GM12892 (cell line): ENCODE data around the gene ELL.

Experiments
- DNase-seq: peaks from one replicate; pipeline ENCODE4 v3.0.0; 2011; ENCODE audit not compliant: insufficient read length
- FAIRE-seq: peaks from 2 replicates; lab custom pipeline; 2011; peaks lifted over from hg19 to GRCh38; lab: Jason Lieb, UNC
- POLR2A ChIP-seq: IDR thresholded peaks from 2 replicates; pipeline ENCODE4 v1.6.1; 2011; ENCODE audit warnings: low read depth, low read length, control low read depth
- POLR2AphosphoS5 ChIP-seq: IDR thresholded peaks from 2 replicates; pipeline ENCODE4 v1.6.1; 2011; ENCODE audit warnings: low read depth, low read length, control low read depth
- TAF1 ChIP-seq: IDR thresholded peaks from 2 replicates; pipeline ENCODE4 v1.6.1; 2011; ENCODE audit warnings: low read depth, mild to moderate bottlenecking, control low read depth, low read length, borderline replicate concordance

Gene ELL

DNA sequence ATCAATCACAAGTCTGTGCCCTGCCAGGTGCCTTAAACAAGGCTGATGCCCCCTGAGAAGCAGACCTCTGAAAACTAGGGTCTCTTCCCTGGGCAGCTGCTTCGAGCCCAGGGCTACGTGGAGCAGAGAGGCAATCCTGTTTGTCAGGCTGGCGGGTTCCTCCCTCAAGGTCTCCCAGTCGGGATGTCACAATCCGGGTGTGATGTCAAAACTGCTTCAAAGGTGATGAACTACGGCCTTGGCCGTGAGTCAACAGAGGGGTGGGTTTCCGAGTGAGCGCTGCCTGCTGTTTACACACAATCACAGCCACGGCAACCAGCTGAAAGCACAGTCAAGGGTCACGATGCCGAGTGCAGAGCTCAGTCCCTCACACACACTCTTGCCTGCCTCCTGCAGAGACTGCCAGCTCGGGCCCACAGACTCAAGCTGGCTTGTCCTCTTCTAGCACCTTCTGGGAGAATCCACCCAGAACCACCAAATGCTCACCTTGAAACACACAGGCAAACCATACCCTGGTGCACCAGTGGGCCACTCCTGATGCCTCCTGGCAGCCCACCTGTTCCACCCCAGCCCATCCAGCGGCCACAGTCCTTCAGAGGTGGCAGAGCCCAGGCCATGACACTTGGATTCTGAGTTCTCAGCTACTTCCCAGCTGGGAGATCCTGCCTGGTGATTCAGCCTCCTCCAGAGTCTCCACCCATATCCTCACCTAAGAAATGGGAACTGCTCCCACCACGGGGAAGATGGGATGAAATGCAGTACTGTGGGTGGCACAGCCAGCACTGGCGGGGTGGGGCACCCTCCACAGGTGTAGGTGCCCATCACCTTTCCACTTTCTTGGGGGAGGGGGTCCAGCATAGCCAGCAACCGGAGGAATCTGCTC is 6.8 kb downstream of the ELL start:
- FAIRE-seq (no peak), DNase-seq (no peak)
- TF ChIP-seq TAF1: no peak
- no peak for TF ChIP-seq POLR2AphosphoS5
- TF ChIP-seq POLR2A: no peak

DNA sequence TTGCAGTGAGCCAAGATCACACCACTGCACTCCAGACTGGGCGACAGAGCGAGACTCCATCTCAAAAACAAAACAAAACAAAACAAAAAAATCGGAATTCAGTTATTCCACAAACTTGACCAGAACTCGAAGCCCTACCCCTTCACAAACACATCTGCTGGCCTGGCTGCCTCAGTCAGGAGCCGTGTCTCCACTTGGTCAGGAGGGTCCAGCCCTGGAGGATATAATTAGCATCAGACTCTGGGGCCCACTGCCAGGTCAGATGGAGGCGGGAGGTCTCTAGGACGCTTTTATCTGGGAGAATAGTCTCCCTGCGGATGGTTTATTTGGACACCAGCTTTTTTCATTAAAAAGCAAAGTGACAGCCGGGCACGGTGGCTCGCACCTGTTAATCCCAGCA is 8.0 kb downstream of the ELL start:
- no peak for TF ChIP-seq TAF1
- no peak for TF ChIP-seq POLR2AphosphoS5
- TF ChIP-seq POLR2A: no peak
- no peak for FAIRE-seq
- DNase-seq: no peak

DNA sequence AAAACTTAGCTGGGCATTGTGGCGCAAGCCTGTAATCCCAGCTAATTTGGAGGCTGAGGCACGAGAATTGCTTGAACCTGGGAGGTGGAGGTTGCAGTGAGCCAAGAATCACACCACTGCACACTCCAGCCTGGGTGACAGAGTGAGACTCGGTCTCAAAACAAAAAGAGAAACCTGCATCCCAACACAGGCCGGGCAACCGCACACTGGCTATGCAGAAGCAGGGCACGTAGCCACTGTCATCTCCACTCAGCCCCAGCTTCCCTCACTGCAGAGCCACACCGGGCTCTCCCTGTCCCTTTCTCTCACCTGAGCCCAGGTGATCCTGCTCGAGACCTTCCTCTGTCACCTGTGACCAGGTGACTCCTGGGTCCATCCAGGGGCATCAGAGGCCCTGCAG is 11.7 kb downstream of the ELL start:
- no peak for DNase-seq
- no peak for TF ChIP-seq TAF1
- TF ChIP-seq POLR2AphosphoS5: no peak
- TF ChIP-seq POLR2A: no peak
- no peak for FAIRE-seq

DNA sequence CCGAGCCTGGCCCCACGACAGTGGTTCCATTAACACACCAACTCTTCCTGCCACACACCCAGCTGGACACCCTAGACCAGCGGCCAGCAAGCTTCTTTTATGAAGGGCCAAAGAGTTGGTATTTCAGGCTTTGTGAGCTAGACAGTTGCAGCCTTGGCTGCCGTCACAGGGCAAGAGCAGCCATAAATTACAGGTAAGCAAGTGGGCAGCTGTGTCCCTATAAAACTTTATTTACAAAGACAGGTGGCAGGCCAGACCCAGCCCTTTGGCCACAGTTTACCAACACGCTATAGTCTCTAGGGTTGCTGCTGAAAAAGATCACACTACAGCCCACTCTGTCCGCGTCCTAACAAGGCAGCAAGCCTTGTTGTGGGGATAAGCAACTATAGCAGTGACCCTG is 13.3 kb downstream of the ELL start:
- FAIRE-seq: no peak
- DNase-seq: no peak
- TF ChIP-seq POLR2AphosphoS5 (no peak), POLR2A (no peak), TAF1 (no peak)

DNA sequence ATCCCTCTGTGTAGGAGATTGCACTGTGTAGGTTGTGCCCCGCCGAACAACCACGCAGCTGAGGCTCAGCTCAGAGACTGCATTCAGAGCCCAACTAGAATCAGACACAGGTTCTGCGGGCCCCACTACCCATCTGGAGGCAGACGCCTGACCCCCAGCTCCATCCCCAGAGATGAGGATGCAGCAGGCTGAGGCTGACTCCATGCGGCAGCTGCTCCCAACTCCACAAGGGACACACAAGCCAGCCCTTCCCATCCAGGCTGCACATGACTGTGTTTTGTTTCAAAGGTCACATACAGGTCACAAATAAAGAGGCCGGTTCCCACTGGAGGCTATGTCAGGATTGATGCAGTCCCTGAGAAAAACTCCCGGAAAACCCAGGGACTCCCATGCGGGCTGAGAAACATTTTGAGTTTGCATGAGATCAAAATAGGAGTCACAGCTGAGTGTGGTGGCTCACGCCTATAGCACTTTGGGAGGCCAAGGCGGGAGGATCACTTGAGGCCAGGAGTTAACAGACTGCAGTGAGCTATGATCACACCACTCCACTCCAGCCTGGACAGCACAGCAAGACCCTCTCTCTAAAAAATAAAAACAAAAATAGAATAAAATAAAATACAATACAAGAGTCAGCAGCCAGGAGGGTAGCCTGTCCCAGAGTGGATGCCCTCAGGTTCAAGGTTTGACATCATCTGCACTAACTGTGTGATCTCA is 14.0 kb downstream of the ELL start:
- no peak for FAIRE-seq
- no peak for TF ChIP-seq POLR2A
- TF ChIP-seq TAF1: no peak
- no peak for TF ChIP-seq POLR2AphosphoS5

DNA sequence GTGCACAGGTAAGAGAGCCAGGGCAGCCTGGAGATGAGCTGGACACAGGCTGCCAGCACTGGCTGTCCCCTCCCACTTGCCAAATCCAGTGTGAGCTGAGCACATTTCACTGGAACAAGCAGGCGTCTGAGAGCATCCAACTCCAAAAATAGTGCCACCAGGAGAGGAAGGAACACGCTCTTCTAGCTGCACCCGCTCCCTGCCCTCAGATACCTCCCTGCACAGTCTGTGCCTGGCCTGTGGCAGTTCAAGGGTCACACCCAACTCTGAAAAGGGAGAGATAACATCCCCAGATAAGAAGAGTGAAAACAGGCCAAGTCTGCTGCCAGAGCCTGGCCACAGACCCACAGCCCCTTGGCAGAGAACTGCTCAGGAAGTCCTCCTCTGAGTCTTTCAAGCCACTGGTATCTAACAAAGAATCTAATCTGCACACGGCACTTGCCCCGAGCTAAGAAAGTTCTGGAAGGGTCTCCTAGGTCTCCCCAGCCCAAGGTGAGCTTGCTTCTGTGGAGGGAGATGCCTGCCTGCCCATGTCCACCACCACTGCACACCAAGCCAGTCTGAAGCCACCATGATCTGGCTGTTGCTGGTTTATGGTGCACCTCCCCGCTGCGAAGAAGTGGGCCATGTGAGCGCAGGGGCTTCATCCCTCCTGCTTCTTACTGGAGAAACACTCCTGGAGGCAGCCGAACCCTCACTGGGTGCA is 14.7 kb downstream of the ELL start:
- DNase-seq (no peak), FAIRE-seq (no peak)
- TF ChIP-seq POLR2A: no peak

More for the DNA sequence above, 14.0 kb downstream of the ELL start:
- no peak for DNase-seq

DNA sequence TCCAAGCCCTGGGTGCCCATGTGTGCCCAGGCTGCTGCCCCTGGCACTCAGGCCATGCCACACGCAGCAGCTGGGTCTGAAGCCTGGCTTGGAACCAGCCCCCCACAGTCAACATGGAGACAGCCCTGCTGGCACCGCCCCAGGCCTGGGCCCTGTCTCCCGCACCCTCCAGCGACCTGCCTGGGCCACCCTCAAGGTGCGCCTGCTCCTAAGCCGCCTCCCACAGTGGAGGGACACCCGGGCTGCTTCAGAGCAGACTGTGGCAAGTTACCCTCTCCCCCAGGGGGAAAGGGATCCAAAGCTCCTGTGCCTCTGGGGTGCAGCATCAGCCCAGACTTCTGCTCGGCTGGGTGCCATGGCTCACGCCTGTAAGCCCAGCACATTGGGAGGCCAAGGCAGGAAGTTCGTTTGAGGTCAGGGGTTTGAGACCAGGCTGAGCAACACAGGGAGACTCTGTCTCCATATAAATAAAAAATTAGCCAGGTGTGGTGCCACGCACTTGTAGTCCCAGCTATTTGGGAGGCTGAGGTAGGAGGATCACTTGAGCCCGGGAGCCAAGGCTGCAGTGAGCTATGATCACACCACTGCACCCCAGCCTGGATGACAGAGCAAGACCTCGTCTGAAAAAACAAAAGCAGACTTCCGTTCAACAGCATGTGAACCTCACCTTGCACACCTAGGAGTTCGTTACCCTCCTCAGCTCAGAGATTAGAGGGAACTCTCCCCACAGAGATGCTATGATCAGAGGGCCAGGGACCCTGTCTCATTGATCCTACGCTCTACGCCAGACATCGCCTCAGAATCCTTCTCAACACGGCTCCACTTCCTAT is 15.6 kb downstream of the ELL start:
- FAIRE-seq: no peak
- TF ChIP-seq POLR2AphosphoS5: no peak
- no peak for TF ChIP-seq POLR2A
- TF ChIP-seq TAF1: no peak
- no peak for DNase-seq

DNA sequence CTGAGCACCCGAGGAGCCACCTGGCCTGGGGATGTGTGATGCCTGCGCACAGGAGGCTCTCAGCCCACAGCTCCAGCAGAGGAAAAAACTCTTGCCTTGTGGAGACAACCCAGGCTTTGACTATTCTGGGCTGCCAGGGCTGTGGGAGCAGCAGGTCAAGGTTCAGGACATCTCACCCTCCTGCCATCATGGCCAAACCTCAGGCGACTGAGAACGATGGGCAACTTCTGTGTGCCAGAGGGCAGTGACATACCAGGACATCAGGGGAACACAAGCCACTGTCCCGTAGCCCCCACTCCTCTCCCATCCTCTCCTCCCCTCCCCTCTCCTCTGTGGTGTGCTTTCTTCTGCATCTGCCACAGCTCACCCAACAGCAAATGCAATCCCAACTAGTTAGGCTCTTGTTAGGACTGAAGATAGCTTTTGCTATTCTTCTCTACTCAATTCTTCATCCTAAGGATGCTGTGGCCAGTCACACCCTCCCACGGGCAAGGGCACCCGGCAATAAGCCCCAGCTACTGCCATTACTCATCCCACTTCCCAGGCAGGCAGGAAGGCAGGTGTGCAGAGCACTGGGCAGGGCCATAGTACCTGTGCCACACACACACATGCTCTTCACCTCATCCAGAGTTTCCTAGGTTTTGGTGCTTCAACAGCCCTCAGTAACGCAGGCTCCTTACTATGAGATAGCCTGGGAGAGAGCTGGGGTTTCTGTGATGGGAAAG is 16.8 kb downstream of the ELL start:
- DNase-seq: no peak
- no peak for TF ChIP-seq TAF1
- no peak for TF ChIP-seq POLR2A
- no peak for TF ChIP-seq POLR2AphosphoS5
- FAIRE-seq: no peak

DNA sequence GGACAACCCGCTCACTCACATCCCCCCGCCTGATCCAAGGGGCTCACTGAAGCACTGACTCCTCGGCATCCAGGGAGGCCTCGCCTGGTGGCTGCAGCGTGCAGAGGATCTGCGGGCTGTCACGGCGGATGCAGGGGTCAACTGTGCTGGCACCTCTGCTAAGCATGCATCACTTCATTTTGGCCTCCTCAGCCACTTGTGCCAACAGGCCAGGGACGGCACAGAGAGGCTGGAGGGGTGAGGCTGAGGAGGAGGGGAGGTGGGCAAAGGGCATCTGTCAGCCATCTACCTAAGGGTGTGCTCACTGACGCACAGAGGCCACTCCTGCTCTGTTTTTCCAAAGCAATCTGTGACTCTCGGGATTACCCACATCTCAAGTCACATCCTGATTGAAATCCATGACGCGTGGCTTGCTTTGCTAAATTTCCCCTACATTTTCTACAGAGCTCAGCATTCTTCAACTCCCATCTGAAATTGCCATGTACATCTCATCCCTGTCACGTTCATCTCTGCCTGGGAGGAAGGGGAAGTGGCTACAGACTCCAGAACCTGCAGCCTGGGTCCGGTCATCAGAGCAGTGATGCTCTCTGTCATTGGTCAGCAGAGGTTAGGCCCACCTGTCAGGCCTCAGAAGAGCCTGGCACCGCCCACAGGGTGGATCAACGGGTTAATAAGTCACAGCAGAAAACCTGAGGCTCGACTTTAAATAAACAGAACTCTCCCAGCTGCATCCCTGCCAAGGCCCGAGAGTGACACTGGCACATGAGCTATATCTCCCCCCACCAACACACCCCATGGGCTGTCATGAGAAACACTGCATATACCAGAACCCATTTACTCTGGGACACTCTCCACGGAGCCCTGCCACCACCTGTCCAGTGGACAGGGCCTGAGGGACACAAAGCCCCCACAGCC is 17.6 kb downstream of the ELL start:
- DNase-seq: no peak
- TF ChIP-seq TAF1 (no peak), POLR2AphosphoS5 (no peak), POLR2A (no peak)
- no peak for FAIRE-seq

DNA sequence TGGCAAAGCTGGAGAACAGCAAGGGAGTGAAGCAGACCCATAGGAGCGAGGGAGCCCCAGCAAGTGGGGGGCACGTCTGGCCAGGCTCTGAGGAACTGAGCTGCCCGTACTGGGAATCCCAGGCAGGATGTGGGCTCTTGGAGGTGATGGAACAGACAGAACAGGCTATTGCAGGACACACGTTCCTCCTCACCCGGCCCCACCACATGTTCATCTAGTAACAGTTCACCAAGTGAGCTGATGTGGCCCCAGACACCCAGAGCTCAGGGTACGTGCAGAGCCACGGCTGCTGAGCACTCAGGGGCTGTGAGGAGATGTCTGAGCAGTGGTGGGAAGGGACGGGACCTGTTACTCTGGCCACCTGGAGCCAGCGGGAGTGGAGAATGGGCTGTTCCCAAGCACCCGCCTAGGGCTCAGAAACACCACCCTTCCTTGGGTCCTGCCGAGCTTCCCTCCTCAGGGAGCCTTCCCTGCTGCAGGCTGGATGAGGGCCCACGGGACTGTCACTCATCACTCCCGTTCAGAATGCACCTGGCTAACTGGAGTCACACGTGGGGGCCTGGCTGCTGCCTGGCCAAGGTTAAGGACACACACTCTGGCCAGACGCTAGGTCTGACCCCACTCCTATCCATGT is 18.4 kb downstream of the ELL start:
- FAIRE-seq (no peak), DNase-seq (no peak)
- TF ChIP-seq TAF1 (no peak), POLR2A (no peak), POLR2AphosphoS5 (no peak)
